B cell (primary cell): ENCODE measurements around the gene KHDC3L. TPM values are rescaled to one million over a fixed set of nuclear protein-coding genes. Genes with fewer than 3 reads are reported as not detected.

ENCODE experiments used
- ATAC-seq: fragments of 200-7000 bp; cut with Tn5 transposase; one replicate; pipeline ENCODE4 v1.10.0; 2021; ENCODE audit warnings: low read depth, mild to moderate bottlenecking, moderate number of reproducible peaks, moderate library complexity
- CTCF ChIA-PET: fragments of 350-600 bp; sonication (Branson Sonifier 250); formaldehyde crosslinking; loops from one replicate; lab custom pipeline; 2021; ENCODE audit warnings: antibody characterized with exemption, inconsistent platforms; lab: Charles Lee
- POLR2A ChIA-PET: fragments of 350-600 bp; sonication (Branson Sonifier 250); formaldehyde crosslinking; loops from one replicate; lab custom pipeline; 2021; ENCODE audit warnings: antibody characterized with exemption; lab: Charles Lee
- DNase-seq: peaks from one replicate; pipeline ENCODE4 v3.0.0; 2013
- H2AFZ ChIP-seq: 2 replicates; pipeline ENCODE4 v1.6.1; 2012; ENCODE audit warnings: mild to moderate bottlenecking, low read depth, low read length; ENCODE audit not compliant: insufficient read depth, poor library complexity, severe bottlenecking
- H3K27ac ChIP-seq, 2 donors: 1 replicate in 1 of 2; 2 replicates in 1 of 2; pipeline ENCODE4 v1.5.1; 2012 to 2013; ENCODE audit warnings: low read length in 2 of 2, mild to moderate bottlenecking in 2 of 2, moderate library complexity in 1 of 2
- H3K27me3 ChIP-seq, 4 experiments: fragments of 200-600 bp in 1 of 4; sonication (generic) in 1 of 4; replicated peaks in 1 of 4; 1 replicate in 2 of 4; 2 replicates in 2 of 4; pipeline versions ENCODE4 v1.6.1 to v1.7.0; 2013 to 2016; ENCODE audit warnings: low read length in 3 of 4, mild to moderate bottlenecking in 2 of 4, mixed read lengths in 1 of 4, moderate library complexity in 1 of 4; ENCODE audit not compliant: insufficient read depth in 4 of 4, control insufficient read depth in 3 of 4; ENCODE audit errors: control extremely low read depth in 1 of 4
- H3K36me3 ChIP-seq, 2 experiments: replicated peaks in 1 of 2; 1 replicate in 1 of 2; 2 replicates in 1 of 2; pipeline versions ENCODE4 v1.6.1 to v1.7.1; 2013; ENCODE audit warnings: low read length in 1 of 2; ENCODE audit not compliant: insufficient read depth in 2 of 2, control insufficient read depth in 1 of 2; ENCODE audit errors: control extremely low read depth in 1 of 2, extremely low read depth in 1 of 2
- H3K4me1 ChIP-seq, 2 donors: fragments of 200-600 bp in 1 of 2; sonication (generic) in 1 of 2; 1 replicate in 1 of 2; 2 replicates in 1 of 2; pipeline versions ENCODE4 v1.5.1 to v1.6.1; 2013 to 2017; ENCODE audit warnings: low read length in 2 of 2; ENCODE audit not compliant: control insufficient read depth in 2 of 2, insufficient read depth in 2 of 2
- H3K4me2 ChIP-seq: replicated peaks from 2 replicates; pipeline ENCODE3; 2012; ENCODE audit warnings: mild to moderate bottlenecking, low read depth, low read length; ENCODE audit not compliant: poor library complexity, severe bottlenecking
- H3K4me3 ChIP-seq, 5 experiments: fragments of 200-600 bp in 1 of 5; sonication (generic) in 1 of 5; 1 replicate in 3 of 5; 2 replicates in 2 of 5; pipeline versions ENCODE4 v1.5.1 to v1.7.0; 2011 to 2016; ENCODE audit warnings: low read length in 4 of 5, mild to moderate bottlenecking in 4 of 5, low read depth in 2 of 5, control low read depth in 1 of 5, moderate library complexity in 1 of 5; ENCODE audit not compliant: insufficient read depth in 1 of 5; ENCODE audit errors: control extremely low read depth in 1 of 5, extremely low read depth in 1 of 5
- H3K79me2 ChIP-seq: fragments of 200-600 bp; sonication (generic); one replicate; pipeline ENCODE4 v1.6.0; 2016; ENCODE audit warnings: low read length; ENCODE audit not compliant: control insufficient read depth, insufficient read depth
- H3K9ac ChIP-seq: fragments of 200-600 bp; sonication (generic); 2 replicates; pipeline ENCODE4 v1.6.1; 2017; ENCODE audit warnings: mild to moderate bottlenecking, low read length, moderate library complexity
- H3K9me3 ChIP-seq, 3 donors: one replicate each; pipeline versions ENCODE4 v1.6.1 to v1.7.1; 2013; ENCODE audit warnings: low read length in 2 of 3; ENCODE audit not compliant: control insufficient read depth in 2 of 3, insufficient read depth in 1 of 3; ENCODE audit errors: control extremely low read depth in 1 of 3
- H4K20me1 ChIP-seq: 2 replicates; pipeline ENCODE4 v1.6.0; 2012; ENCODE audit warnings: mild to moderate bottlenecking, low read length; ENCODE audit not compliant: insufficient read depth, control insufficient read depth, poor library complexity, severe bottlenecking
- H3K27ac Mint-ChIP-seq: one replicate; pipeline ENCODE4 v1.8.0; 2021; ENCODE audit warnings: mixed read lengths
- H3K27me3 Mint-ChIP-seq: one replicate; pipeline ENCODE4 v1.8.0; 2021; ENCODE audit warnings: mixed read lengths
- H3K4me1 Mint-ChIP-seq: one replicate; pipeline ENCODE4 v1.8.0; 2021; ENCODE audit warnings: mixed read lengths
- H3K4me3 Mint-ChIP-seq: one replicate; pipeline ENCODE4 v1.8.0; 2021; ENCODE audit warnings: mixed read lengths
- H3K9me3 Mint-ChIP-seq: one replicate; pipeline ENCODE4 v1.8.0; 2022; ENCODE audit warnings: mixed read lengths; ENCODE audit not compliant: insufficient read depth
- EZH2 ChIP-seq: IDR thresholded peaks from 2 replicates; pipeline ENCODE4 v1.6.1; 2012; ENCODE audit warnings: borderline replicate concordance, low read depth, mild to moderate bottlenecking, moderate library complexity, low read length; ENCODE audit not compliant: insufficient read depth, poor library complexity, severe bottlenecking
- WGBS: methylation state at CpG from one replicate; pipeline ENCODE4 v1.1.5; 2013; ENCODE audit warnings: missing lambda C conversion rate; ENCODE audit not compliant: insufficient coverage; 5-methylcytosine and 5-hydroxymethylcytosine counted together
- intact Hi-C: fragments of 100-400 bp; cut with micrococcal nuclease; formaldehyde crosslinking; loops from one replicate; pipeline ENCODE4 v1.10.0; 2022
- polyA plus RNA-seq: library from polyadenylated mRNA; depleted of rRNA; stranded (reverse); fragments of >200 nt; gene quantifications from 2 replicates; pipeline ENCODE4 v1.2.3, GENCODE V29; 2012
- total RNA-seq, 2 donors: library from RNA; stranded (reverse); fragments of 120-200 nt in 1 of 2; gene quantifications; 1 replicate in 1 of 2; 2 replicates in 1 of 2; pipeline versions ENCODE4 v1.2.3 to v1.2.4, GENCODE V29; 2013 to 2022
- TF ChIP-seq, protein P1 (sequence below): fragments of 200-600 bp; IDR thresholded peaks from one replicate; pipeline ENCODE4 v1.8.0; 2022; ENCODE audit warnings: antibody characterized with exemption, mild to moderate bottlenecking

The KHDC3L gene
- total and polyA plus RNA-seq, 2 donors (not counting 1 experiment from before 2014, with no cell fraction given): not detected

- Histone ChIP-seq H3K27me3 (no peaks in the 10 kb centered on the region), H3K36me3 (no peaks in the 10 kb centered on the region), H2AFZ (peak overlapping the region; percentile 88), H3K27ac (peak overlapping the region in 1 of 2 donors; percentile 10), H3K9me3 (no peaks in the 10 kb centered on the region), H4K20me1 (no peaks in the 10 kb centered on the region), H3K4me1 (peaks cover 3 to 15% of the 10 kb centered on the region in 2 donors), H3K9ac (peak overlapping the region; percentile 75), H3K4me3 (peak overlapping the region; percentile 58 to 83 (median 65)), H3K4me2 (peak overlapping the region; percentile 74), H3K79me2 (no peaks in the 10 kb centered on the region)
- ChIA-PET POLR2A (interaction anchor here (0.5 kb wide), 1 partner anchor 1853 kb away, joined by 3 read pairs; no protein-coding TSS in a partner anchor), CTCF (interaction anchor here (0.6 to 1.7 kb wide), 5 partner anchors 50 to 263 kb away, joined by 3 to 4 read pairs (median 3); no protein-coding TSS in a partner anchor)
- TF ChIP-seq EZH2: no peak
- TF ChIP-seq, protein P1, sequence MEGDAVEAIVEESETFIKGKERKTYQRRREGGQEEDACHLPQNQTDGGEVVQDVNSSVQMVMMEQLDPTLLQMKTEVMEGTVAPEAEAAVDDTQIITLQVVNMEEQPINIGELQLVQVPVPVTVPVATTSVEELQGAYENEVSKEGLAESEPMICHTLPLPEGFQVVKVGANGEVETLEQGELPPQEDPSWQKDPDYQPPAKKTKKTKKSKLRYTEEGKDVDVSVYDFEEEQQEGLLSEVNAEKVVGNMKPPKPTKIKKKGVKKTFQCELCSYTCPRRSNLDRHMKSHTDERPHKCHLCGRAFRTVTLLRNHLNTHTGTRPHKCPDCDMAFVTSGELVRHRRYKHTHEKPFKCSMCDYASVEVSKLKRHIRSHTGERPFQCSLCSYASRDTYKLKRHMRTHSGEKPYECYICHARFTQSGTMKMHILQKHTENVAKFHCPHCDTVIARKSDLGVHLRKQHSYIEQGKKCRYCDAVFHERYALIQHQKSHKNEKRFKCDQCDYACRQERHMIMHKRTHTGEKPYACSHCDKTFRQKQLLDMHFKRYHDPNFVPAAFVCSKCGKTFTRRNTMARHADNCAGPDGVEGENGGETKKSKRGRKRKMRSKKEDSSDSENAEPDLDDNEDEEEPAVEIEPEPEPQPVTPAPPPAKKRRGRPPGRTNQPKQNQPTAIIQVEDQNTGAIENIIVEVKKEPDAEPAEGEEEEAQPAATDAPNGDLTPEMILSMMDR: peak; percentile 16
- H3K4me1 Mint-ChIP-seq: peaks cover 7% of the 10 kb centered on the region
- DNase-seq (peak; percentile 52), ATAC-seq (peak; percentile 80)
- intact Hi-C loops: no loop called here
- WGBS: under 1% methylated on average over 29 of the region's 38 CpGs
- no peaks in the 10 kb centered on the region for H3K9me3 Mint-ChIP-seq
- H3K4me3 Mint-ChIP-seq: peak overlapping the region; percentile 87
- H3K27ac Mint-ChIP-seq: peak overlapping the region; percentile 61
- H3K27me3 Mint-ChIP-seq: no peaks in the 10 kb centered on the region
Observed at GRCh38 chr6:73388800-73389512, 26.5 kb downstream of the KHDC3L start.

DNA sequence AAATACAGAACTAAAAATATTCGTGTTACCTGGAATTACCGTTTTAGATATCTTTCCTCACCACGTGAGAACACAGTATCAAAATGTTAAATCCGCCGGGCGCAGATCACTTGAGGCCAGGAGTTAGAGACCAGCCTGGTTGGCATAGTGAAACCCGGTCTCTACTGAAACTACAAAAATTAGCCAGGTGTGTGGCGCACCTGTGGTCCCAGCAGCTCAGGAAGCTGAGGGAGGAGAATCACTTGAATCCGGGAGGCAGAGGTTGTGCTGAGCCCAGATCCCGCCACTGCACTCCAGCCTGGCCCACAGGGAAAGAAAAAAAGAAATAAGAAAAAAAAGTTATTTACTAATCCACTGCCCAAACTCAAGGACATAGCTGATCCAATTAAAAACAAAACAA, 27.4 kb downstream of the KHDC3L start:
- Histone ChIP-seq H3K27ac (no peak overlapping the region), H3K4me2 (no peak overlapping the region), H3K4me1 (peaks cover 3 to 15% of the 10 kb centered on the region in 2 donors), H2AFZ (no peak overlapping the region), H3K9ac (no peak overlapping the region), H3K36me3 (no peaks in the 10 kb centered on the region), H4K20me1 (no peaks in the 10 kb centered on the region), H3K27me3 (no peaks in the 10 kb centered on the region), H3K79me2 (no peaks in the 10 kb centered on the region), H3K4me3 (no peak overlapping the region), H3K9me3 (peaks cover 0 to 7% (median 0%) of the 10 kb centered on the region in 3 donors)
- ChIA-PET CTCF (no interaction called here), POLR2A (no interaction called here)
- Mint-ChIP-seq H3K4me1 (peaks cover 7% of the 10 kb centered on the region), H3K9me3 (no peaks in the 10 kb centered on the region), H3K27me3 (no peaks in the 10 kb centered on the region), H3K27ac (no peak overlapping the region), H3K4me3 (no peak overlapping the region)
- DNase-seq (no peak), ATAC-seq (no peak)
- TF ChIP-seq EZH2: no peak
- TF ChIP-seq, protein P1: no peak
- WGBS: 93% methylated on average over 6 of the region's 10 CpGs
- intact Hi-C loops: no loop called here
